Heart left ventricle (tissue), 13 donors: Measurements from ENCODE around the gene PGM1.

Source experiments
- POLR2A ChIP-seq, 2 donors: fragments of 450-650 bp; IDR thresholded peaks; one replicate each; pipeline ENCODE4 v1.6.1; 2017; ENCODE audit warnings: antibody characterized with exemption in 2 of 2, mild to moderate bottlenecking in 2 of 2, moderate library complexity in 2 of 2
- TF ChIP-seq, protein P1 (sequence below), 12 donors: fragments of 200-600 bp; sonication (generic) in 4 of 12; IDR thresholded peaks; one replicate each; pipeline versions ENCODE4 v1.5.0 to v1.8.0; 2018 to 2022; ENCODE audit warnings: antibody characterized with exemption in 12 of 12, mild to moderate bottlenecking in 5 of 12
- donor health status: ischemic (EF 13 %, LVEDD 7.1; RV severe dilation, severe dysfunction).
- donor health status: DM: no; HTN: yes; CAD: no.
- donor health status: DM: no; HTN: no; CAD: no.
- donor health status: ischemic (EF 25% LVEDD 6.9; RV normal size, moderate dysfunction).
- donor health status: ischemic (EF 25% LVEDD 5.7; RV mildly dilated, moderate dysfunction).
- donor health status: ischemic (EF 35%, LVEDD 5.7; RV mildly dilated, moderate dysfunction).
- donor health status: nonischemic (EF 11% LVEDD 7.7; RV severe dilation, severe dysfunction).
- donor health status: DM: yes; HTN: yes; CAD: no.
- donor health status: PGD.
- donor health status: ischemic (EF 29% LVEDD 5.4; RV normal size, mild dysfunction).
- donor health status: nonischemic (EF 23%, LVEDD 6.1; RV moderate dilation, normal function).

- TF ChIP-seq, protein P1, sequence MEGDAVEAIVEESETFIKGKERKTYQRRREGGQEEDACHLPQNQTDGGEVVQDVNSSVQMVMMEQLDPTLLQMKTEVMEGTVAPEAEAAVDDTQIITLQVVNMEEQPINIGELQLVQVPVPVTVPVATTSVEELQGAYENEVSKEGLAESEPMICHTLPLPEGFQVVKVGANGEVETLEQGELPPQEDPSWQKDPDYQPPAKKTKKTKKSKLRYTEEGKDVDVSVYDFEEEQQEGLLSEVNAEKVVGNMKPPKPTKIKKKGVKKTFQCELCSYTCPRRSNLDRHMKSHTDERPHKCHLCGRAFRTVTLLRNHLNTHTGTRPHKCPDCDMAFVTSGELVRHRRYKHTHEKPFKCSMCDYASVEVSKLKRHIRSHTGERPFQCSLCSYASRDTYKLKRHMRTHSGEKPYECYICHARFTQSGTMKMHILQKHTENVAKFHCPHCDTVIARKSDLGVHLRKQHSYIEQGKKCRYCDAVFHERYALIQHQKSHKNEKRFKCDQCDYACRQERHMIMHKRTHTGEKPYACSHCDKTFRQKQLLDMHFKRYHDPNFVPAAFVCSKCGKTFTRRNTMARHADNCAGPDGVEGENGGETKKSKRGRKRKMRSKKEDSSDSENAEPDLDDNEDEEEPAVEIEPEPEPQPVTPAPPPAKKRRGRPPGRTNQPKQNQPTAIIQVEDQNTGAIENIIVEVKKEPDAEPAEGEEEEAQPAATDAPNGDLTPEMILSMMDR (IDR thresholded peaks at IDR 0.05) = no peak
- TF ChIP-seq POLR2A (IDR thresholded peaks at IDR 0.05) = no peak
Measured at GRCh38 chr1:63651161-63651701, 58.0 kb downstream of the PGM1 start.
